ENCODE data around the gene PRELP. TPM values are rescaled to one million over a fixed set of nuclear protein-coding genes. Genes with fewer than 3 reads are reported as not detected.

PRELP gene
- total and polyA plus RNA-seq, 2 of the 8 experiments (the other 6 are each of a cell fraction or from before 2014, with no cell fraction given): 0.13 to 0.23 TPM

DNA sequence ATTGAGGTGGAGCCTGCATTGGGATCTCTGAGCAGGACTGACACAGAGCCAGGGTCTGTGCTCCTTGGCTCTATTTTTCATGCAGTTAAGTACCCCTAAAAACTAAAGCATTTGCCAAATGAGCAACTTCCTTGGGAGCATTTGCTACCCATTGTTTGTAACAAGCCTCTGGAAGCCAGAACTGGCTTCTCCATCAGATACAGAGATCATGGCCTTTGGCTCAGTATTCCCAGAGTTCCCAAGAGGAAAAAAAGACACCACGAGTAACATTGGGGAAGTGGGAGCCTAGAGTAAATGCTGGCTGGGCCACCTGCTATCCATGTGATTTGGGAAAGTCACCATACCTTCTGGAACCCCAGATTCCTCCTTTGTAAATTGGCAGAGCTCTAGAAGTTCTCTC lies 63.1 kb downstream of the PRELP start:
- Histone ChIP-seq H3K79me2 (ENCODE audit: control insufficient read depth in 1 of 2, insufficient read depth in 2 of 2, low read length in 2 of 2) (no peaks in the 10 kb centered on the region), H3K27ac (ENCODE audit: low read depth, low read length) (no peak overlapping the region), H3K14ac (ENCODE audit: insufficient read length) (no peak overlapping the region), H4K8ac (ENCODE audit: extremely low read depth, insufficient read depth, low read length) (no peak overlapping the region), H3K56ac (replicated peaks; ENCODE audit: insufficient read length, low read depth, low read length) (no peak overlapping the region), H3K4me2 (ENCODE audit: insufficient read depth in 1 of 2, low read depth in 2 of 2, low read length in 2 of 2) (no peak overlapping the region), H3K4me3 (ENCODE audit: extremely low read depth in 1 of 4, insufficient read depth in 2 of 4, low read depth in 3 of 4, low read length in 4 of 4) (no peak overlapping the region), H4K20me1 (replicated peaks in 1 of 2; ENCODE audit: control insufficient read depth in 1 of 2, insufficient read depth in 2 of 2, low read length in 2 of 2) (no peaks in the 10 kb centered on the region), H2BK15ac (ENCODE audit: low read length) (no peak overlapping the region), H4K91ac (replicated peaks; ENCODE audit: insufficient read length, low read length) (no peak overlapping the region), H3K9ac (replicated peaks in 1 of 4; ENCODE audit: extremely low read depth in 1 of 4, low read depth in 3 of 4, low read length in 3 of 4) (no peak overlapping the region), H2BK120ac (replicated peaks; ENCODE audit: low read depth, low read length) (no peak overlapping the region), H4K5ac (ENCODE audit: insufficient read length, low read depth, low read length) (no peak overlapping the region), H3K79me1 (ENCODE audit: low read depth, low read length) (no peaks in the 10 kb centered on the region), H2BK20ac (ENCODE audit: low read length) (no peak overlapping the region), H3K23ac (ENCODE audit: insufficient read length) (no peak overlapping the region), H3K9me3 (ENCODE audit: insufficient read depth in 2 of 2, low read depth in 1 of 2, low read length in 1 of 2) (no peaks in the 10 kb centered on the region), H3K18ac (ENCODE audit: extremely low read depth, low read length) (no peak overlapping the region), H3K27me3 (replicated peaks in 1 of 4; ENCODE audit: control insufficient read depth in 3 of 4, extremely low read depth in 1 of 4, insufficient read depth in 3 of 4, low read length in 3 of 4) (no peaks in the 10 kb centered on the region), H2BK5ac (ENCODE audit: low read depth, low read length) (no peak overlapping the region), H2AFZ (ENCODE audit: low read length) (no peak overlapping the region), H3K36me3 (ENCODE audit: control insufficient read depth in 2 of 4, insufficient read depth in 4 of 4, low read length in 3 of 4) (no peaks in the 10 kb centered on the region), H3K4me1 (replicated peaks in 1 of 4; ENCODE audit: control insufficient read depth in 3 of 4, insufficient read depth in 4 of 4, low read length in 3 of 4) (peaks cover 0 to 3% (median 0%) of the 10 kb centered on the region in 4 experiments; a peak in 2 of 7 replicates), H3K23me2 (ENCODE audit: low read depth, low read length) (no peaks in the 10 kb centered on the region), H2BK12ac (ENCODE audit: low read depth, low read length) (no peak overlapping the region), H3K4ac (replicated peaks; ENCODE audit: insufficient read length, low read depth, low read length) (no peak overlapping the region), H2AK5ac (ENCODE audit: low read depth, low read length) (no peak overlapping the region)
- POLR2A ChIA-PET (ENCODE audit: partially characterized antibody): no interaction called here
- DNase-seq (ENCODE audit: low read depth in 1 of 2, low spot score in 2 of 2) (no peak), FAIRE-seq (no peak)
- 85% methylated on average over 1 of the region's 1 CpG; no CpG with 5 or more reads in 1 of the 2 experiments for WGBS, 2 experiments (ENCODE audit: extremely low coverage in 1 of 2, insufficient coverage in 1 of 2, insufficient read length in 1 of 2, insufficient replicate concordance in 2 of 2, low coverage in 1 of 2, low lambda C conversion rate in 2 of 2, missing lambda C conversion rate in 1 of 2)
- CTCF ChIA-PET (ENCODE audit: partially characterized antibody): interaction anchor here (1.1 to 1.7 kb wide), 3 partner anchors 9 to 17 kb away, joined by 3 to 6 read pairs (median 3); no protein-coding TSS in a partner anchor
- TF ChIP-seq KDM5A (IDR thresholded peaks at IDR 0.05; ENCODE audit: low read length) (no peak), CREB1 (IDR thresholded peaks at IDR 0.05) (no peak), MAFK (IDR thresholded peaks at IDR 0.05; ENCODE audit: low read depth, low read length) (no peak), CHD1 (IDR thresholded peaks at IDR 0.05; ENCODE audit: low read depth, low read length) (no peak), NRF1 (IDR thresholded peaks at IDR 0.05; ENCODE audit: low read depth, low read length) (no peak), RAD21 (IDR thresholded peaks at IDR 0.05 in 1 of 2, conservative IDR thresholded peaks at IDR 0.05 in 1 of 2; ENCODE audit: low read depth in 2 of 2, low read length in 2 of 2) (no peak), GABPA (IDR thresholded peaks at IDR 0.05; ENCODE audit: borderline replicate concordance, insufficient read depth, low read length) (no peak), SP1 (IDR thresholded peaks at IDR 0.05; ENCODE audit: low read depth, low read length) (no peak), FOSL1 (IDR thresholded peaks at IDR 0.05; ENCODE audit: insufficient read depth, low read depth, low read length) (no peak), RBBP5 (IDR thresholded peaks at IDR 0.05; ENCODE audit: borderline replicate concordance, low read depth, low read length) (no peak), POLR2AphosphoS5 (IDR thresholded peaks at IDR 0.05; ENCODE audit: low read depth, low read length) (no peak), SIX5 (IDR thresholded peaks at IDR 0.05; ENCODE audit: low read depth, low read length) (no peak), SIRT6 (IDR thresholded peaks at IDR 0.05; ENCODE audit: low read length) (no peak), EGR1 (IDR thresholded peaks at IDR 0.05; ENCODE audit: borderline replicate concordance, low read depth, low read length) (no peak)
- TF ChIP-seq, protein P1, sequence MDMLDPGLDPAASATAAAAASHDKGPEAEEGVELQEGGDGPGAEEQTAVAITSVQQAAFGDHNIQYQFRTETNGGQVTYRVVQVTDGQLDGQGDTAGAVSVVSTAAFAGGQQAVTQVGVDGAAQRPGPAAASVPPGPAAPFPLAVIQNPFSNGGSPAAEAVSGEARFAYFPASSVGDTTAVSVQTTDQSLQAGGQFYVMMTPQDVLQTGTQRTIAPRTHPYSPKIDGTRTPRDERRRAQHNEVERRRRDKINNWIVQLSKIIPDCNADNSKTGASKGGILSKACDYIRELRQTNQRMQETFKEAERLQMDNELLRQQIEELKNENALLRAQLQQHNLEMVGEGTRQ (IDR thresholded peaks at IDR 0.05; ENCODE audit: low read length): no peak
